Upper lobe of left lung (tissue), 4 donors: ENCODE data around the gene RAP1B.

Experiments used
- POLR2A ChIP-seq, 4 donors: fragments of 450-650 bp; IDR thresholded peaks; one replicate each; pipeline ENCODE4 v1.5.1; 2016 to 2017; ENCODE audit warnings: antibody characterized with exemption in 4 of 4, mild to moderate bottlenecking in 2 of 4
- TF ChIP-seq, protein P1 (sequence below), 6 experiments: fragments of 450-650 bp in 4 of 6; fragments of 200-600 bp in 2 of 6; sonication (generic) in 2 of 6; IDR thresholded peaks; one replicate each; pipeline ENCODE4 v1.5.1; 2016 to 2019; ENCODE audit warnings: antibody characterized with exemption in 6 of 6

DNA sequence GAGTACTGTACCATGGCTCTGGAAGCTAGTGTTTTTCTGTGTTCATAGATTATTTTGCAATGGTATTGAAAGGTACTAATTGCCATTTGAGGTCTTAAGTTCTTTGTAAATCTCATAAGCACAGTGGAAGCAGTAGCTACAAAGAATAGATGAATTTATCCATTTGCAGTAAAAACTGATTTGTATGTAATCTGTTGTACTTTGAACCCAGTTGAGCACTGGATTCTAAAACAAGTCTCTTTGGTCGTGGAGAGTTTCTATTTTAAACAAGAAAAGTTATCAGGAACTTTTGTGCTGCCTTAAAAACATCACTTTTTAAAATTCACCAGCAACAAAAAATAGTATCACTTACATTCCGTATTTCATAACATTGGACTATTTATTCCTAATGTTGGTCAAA is 4.1 kb downstream of the RAP1B start:
- no peak for TF ChIP-seq POLR2A (IDR thresholded peaks at IDR 0.05)
- TF ChIP-seq, protein P1, sequence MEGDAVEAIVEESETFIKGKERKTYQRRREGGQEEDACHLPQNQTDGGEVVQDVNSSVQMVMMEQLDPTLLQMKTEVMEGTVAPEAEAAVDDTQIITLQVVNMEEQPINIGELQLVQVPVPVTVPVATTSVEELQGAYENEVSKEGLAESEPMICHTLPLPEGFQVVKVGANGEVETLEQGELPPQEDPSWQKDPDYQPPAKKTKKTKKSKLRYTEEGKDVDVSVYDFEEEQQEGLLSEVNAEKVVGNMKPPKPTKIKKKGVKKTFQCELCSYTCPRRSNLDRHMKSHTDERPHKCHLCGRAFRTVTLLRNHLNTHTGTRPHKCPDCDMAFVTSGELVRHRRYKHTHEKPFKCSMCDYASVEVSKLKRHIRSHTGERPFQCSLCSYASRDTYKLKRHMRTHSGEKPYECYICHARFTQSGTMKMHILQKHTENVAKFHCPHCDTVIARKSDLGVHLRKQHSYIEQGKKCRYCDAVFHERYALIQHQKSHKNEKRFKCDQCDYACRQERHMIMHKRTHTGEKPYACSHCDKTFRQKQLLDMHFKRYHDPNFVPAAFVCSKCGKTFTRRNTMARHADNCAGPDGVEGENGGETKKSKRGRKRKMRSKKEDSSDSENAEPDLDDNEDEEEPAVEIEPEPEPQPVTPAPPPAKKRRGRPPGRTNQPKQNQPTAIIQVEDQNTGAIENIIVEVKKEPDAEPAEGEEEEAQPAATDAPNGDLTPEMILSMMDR (IDR thresholded peaks at IDR 0.05), result no peak
